Effector memory CD4-positive, alpha-beta T cell (primary cell): ENCODE data around the gene CSTPP1.
"Not testable (repeated sequence)": the region's sequence is repeated elsewhere in the genome, so short reads cannot be mapped to it uniquely, and the experiment has no call there.

Source experiments
- DNase-seq, 3 donors: peaks; one replicate each; pipeline ENCODE4 v3.0.0-alpha.2; 2020
- H3K27ac ChIP-seq: 2 replicates; pipeline ENCODE4 v1.7.0; 2013; ENCODE audit warnings: mild to moderate bottlenecking, low read length, moderate library complexity; ENCODE audit not compliant: insufficient read depth, poor library complexity, severe bottlenecking
- H3K27me3 ChIP-seq: replicated peaks from 2 replicates; pipeline ENCODE4 v1.7.0; 2013; ENCODE audit warnings: mild to moderate bottlenecking, low read length; ENCODE audit not compliant: insufficient read depth, control insufficient read depth, poor library complexity, severe bottlenecking
- H3K36me3 ChIP-seq: 2 replicates; pipeline ENCODE4 v1.7.0; 2013; ENCODE audit warnings: mild to moderate bottlenecking, low read length, moderate library complexity; ENCODE audit not compliant: control insufficient read depth, insufficient read depth
- H3K4me1 ChIP-seq: 2 replicates; pipeline ENCODE4 v1.7.0; 2013; ENCODE audit warnings: low read length, mild to moderate bottlenecking; ENCODE audit not compliant: control insufficient read depth, insufficient read depth, poor library complexity, severe bottlenecking
- H3K4me3 ChIP-seq: 2 replicates; pipeline ENCODE4 v1.7.0; 2013; ENCODE audit warnings: low read length, low read depth, mild to moderate bottlenecking; ENCODE audit not compliant: insufficient read depth, poor library complexity, severe bottlenecking
- H3K9me3 ChIP-seq: 2 replicates; pipeline ENCODE4 v1.7.0; 2013; ENCODE audit warnings: mild to moderate bottlenecking, low read length, moderate library complexity; ENCODE audit not compliant: control insufficient read depth

The CSTPP1 gene

DNA sequence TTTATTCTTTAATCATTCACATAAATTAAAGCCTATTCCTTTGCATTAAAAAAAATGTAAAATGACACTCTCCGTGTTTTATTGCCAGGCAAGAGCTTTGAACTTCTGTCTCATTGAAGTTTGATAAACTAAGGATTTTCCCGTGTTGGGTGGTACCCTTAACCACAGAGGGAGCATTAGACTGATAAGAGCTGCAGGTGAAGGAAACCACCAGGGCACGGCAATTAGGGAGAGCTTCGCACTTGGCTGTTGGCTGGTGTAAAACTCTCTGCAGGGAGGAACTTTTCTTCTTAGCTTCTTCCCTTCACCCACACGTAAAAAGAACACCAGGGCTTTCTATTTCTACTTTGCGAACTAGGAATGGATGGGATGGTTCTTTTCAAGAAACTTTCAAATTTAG lies 47.0 kb downstream of the CSTPP1 start:
- Histone ChIP-seq H3K27me3 (no peaks in the 10 kb centered on the region), H3K4me1 (peaks cover 2% of the 10 kb centered on the region), H3K4me3 (no peak overlapping the region), H3K9me3 (no peaks in the 10 kb centered on the region), H3K27ac (no peak overlapping the region), H3K36me3 (no peaks in the 10 kb centered on the region)
- no peak for DNase-seq

DNA sequence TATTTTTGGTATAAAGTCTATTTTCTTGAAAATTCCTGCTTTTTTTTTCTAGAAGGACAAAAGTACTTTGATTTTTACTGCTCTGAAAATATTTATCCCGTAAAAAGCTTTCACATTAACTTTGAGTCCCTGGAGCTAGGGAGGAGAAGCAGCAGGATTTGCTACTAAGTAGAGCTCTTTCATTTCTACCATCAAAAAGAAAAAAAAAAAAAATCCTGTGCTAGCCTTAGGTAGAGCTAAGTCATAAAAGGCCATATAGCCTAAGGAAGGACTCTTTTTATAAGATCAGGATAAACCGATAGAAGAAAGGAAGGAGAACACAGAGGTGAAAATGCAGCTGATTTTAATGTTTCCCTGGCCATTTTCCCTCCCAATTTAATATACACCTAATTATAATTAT lies 48.0 kb downstream of the CSTPP1 start:
- Histone ChIP-seq H3K27me3 (no peaks in the 10 kb centered on the region), H3K9me3 (no peaks in the 10 kb centered on the region), H3K4me3 (no peak overlapping the region), H3K36me3 (no peaks in the 10 kb centered on the region), H3K4me1 (peaks cover 2% of the 10 kb centered on the region), H3K27ac (no peak overlapping the region)
- DNase-seq = no peak

DNA sequence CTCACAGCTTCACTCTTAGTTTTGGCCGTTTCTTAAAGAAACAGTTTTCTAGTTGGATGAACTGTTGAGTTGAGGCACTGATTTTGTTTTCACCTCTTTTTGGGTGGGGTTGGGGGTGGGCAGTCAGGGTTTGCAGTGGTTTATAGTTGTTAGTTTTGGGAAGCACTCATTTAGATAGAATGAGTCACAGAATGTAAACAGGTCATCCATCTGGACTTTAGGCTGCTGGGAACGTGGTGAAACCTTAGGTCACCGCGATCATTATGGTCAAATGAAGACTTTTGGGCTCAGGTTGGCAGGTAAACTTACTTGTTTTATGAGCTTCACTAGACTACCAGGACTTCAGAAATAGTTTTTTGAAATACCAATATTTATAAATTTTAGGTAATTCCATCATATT lies 48.4 kb downstream of the CSTPP1 start:
- Histone ChIP-seq H3K4me1 (peaks cover 2% of the 10 kb centered on the region), H3K27me3 (no peaks in the 10 kb centered on the region), H3K27ac (no peak overlapping the region), H3K4me3 (no peak overlapping the region), H3K9me3 (no peaks in the 10 kb centered on the region), H3K36me3 (no peaks in the 10 kb centered on the region)
- no peak for DNase-seq

DNA sequence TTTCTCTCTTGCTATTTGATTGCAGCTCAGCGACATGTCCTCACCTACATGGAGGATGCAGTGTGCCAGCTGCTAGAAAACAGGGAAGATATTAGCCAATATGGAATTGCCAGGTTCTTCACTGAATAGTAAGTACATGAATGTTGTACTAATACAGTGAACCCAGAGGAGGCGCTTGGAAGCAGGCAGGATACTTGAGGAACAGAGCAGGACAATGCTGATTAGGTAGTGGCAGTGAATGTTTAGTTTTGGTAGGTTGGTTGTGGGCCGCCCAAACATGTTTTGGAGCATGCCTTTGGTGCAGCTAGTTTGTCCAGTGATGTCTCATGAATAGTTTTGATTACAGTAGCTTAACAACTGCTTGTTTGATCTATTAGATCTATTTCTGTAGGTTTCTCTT lies 50.6 kb downstream of the CSTPP1 start:
- DNase-seq = no peak

DNA sequence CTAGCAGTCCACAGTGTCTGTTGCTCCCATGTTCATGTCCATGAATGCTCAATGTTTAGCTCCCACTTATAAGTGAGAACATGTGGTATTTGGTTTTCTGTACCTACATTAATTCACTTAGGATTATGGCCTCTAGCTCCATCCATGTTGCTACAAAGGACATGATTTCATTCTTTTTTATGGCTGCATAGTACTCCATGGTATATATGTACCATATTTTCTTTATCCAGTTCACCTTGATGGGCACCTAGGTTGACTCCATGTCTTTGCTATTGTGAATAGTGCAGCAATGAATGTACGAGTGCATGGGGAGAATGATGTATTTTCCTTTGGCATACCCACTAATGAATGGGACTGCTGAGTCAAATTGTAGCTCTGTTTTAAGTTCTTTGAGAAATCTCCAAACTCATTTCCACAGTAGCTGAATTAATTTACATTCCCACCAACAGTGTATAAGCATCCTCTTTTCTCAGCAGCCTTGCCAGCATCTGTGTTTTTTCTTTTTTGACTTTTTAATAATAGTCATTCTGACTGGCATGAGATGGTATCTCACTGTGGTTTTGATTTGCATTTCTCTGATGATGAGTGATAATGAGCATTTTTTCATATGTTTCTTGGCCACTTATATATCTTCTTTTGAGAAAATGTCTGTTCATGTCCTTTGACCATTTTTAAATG lies 53.4 kb downstream of the CSTPP1 start:
- not testable (repeated sequence) for DNase-seq, H3K9me3 ChIP-seq, H3K36me3 ChIP-seq, H3K4me3 ChIP-seq, H3K27me3 ChIP-seq, H3K4me1 ChIP-seq, H3K27ac ChIP-seq

More for the DNA sequence above, 50.6 kb downstream of the CSTPP1 start:
- no peak overlapping the region for H3K27ac ChIP-seq
- H3K36me3 ChIP-seq = no peaks in the 10 kb centered on the region
- no peaks in the 10 kb centered on the region for H3K4me1 ChIP-seq
- H3K9me3 ChIP-seq = no peaks in the 10 kb centered on the region
- H3K27me3 ChIP-seq = no peaks in the 10 kb centered on the region
- H3K4me3 ChIP-seq = no peak overlapping the region

DNA sequence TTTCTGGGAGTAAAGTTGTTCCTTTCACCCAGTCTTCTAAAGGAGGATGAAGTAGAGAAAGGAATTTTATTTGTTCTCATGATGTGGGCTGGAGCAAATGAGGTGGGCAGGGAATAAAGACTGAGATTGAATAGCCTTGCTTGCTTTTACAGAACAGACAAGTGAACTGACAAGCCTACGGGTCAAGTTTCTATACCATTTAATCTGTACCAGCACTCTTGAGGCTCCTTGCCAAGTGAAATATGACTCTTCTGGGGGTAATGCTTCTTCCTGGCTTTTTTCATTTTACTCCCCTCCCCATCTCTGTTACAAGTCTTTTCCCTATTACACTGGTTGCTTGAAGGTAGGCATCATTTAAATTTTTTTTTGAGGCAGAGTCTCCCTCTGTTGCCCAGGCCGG lies 54.8 kb downstream of the CSTPP1 start:
- Histone ChIP-seq H3K36me3 (no peaks in the 10 kb centered on the region), H3K4me3 (no peak overlapping the region), H3K27me3 (no peaks in the 10 kb centered on the region), H3K9me3 (no peaks in the 10 kb centered on the region), H3K4me1 (no peaks in the 10 kb centered on the region), H3K27ac (no peak overlapping the region)
- DNase-seq = no peak

DNA sequence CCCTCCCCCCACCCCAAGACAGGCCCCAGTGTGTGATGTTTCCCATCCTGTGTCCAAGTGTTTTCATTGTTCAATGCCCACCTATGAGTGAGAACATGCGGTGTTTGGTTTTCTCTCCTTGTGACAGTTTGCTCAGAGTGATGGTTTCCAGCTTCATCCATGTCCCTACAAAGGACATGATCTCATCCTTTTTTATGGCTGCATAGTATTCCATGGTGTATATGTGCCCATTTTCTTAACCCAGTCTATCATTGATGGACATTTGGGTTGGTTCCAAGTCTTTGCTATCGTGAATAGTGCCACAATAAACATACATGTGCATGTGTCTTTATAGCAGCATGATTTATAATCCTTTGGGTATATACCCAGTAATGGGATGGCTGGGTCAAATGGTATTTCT lies 55.8 kb downstream of the CSTPP1 start:
- H3K27ac ChIP-seq, DNase-seq: not testable (repeated sequence)

DNA sequence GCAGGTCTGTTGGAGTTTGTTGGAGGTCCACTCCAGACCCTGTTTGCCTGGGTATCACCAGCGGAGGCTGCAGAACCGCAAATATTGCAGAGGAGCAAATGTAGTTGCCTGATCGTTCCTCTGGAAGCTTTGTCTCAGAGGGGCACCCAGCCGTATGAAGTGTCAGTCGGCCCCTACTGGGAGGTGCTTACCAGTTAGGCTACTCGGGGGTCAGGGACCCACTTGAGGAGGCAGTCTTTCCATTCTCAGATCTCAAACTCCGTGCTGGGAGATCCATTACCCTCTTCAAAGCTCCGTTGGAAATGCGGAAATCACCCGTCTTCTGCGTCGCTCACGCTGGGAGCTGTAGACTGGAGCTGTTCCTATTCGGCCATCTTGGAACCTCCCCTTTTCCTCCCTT lies 61.2 kb downstream of the CSTPP1 start:
- not testable (repeated sequence) for DNase-seq, H3K4me1 ChIP-seq, H3K9me3 ChIP-seq, H3K36me3 ChIP-seq, H3K27me3 ChIP-seq, H3K4me3 ChIP-seq, H3K27ac ChIP-seq

More for the DNA sequence above, 55.8 kb downstream of the CSTPP1 start:
- H3K27me3 ChIP-seq, H3K9me3 ChIP-seq, H3K4me3 ChIP-seq, H3K36me3 ChIP-seq, H3K4me1 ChIP-seq: not testable (repeated sequence)

DNA sequence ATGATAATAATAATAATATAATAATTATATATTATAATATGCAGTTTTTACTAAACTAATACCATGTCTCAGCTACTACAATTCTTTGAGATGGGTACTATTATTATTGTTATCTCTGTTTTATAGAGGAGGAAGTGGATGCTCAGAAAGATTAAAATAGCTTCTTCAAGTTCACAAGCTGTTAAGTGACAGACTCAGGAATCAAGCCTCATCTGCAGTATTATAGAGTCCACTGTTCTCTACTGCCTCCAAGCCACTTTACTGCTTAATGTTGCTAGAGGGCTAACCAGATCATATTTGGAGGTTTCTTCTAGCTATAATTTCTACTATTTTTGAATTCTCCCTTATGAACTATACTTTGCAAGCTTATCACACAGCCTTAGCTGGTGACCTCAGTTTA lies 62.7 kb downstream of the CSTPP1 start:
- no peaks in the 10 kb centered on the region for H3K9me3 ChIP-seq
- no peaks in the 10 kb centered on the region for H3K36me3 ChIP-seq
- H3K27ac ChIP-seq = no peak overlapping the region
- H3K4me1 ChIP-seq = no peaks in the 10 kb centered on the region
- no peaks in the 10 kb centered on the region for H3K27me3 ChIP-seq
- no peak overlapping the region for H3K4me3 ChIP-seq
- no peak for DNase-seq

DNA sequence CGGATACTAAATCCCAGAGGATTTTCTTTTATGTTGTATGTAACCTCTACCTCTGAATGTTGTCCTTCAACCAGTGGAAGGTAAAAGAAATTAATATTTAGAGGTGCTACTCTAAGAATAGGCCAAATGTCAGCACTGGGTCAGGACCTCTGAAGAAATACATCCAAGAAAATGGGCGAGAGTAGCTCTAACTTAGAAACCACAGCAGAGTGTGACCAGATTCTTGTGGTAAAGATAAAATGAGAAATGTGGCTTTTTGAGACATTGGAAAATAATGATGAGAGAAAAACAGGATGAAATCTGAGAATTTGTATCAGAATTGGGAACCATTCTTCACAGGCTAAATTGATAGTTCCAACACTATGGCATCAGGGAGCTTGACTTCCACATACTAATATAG lies 63.5 kb downstream of the CSTPP1 start:
- Histone ChIP-seq H3K36me3 (no peaks in the 10 kb centered on the region), H3K4me1 (no peaks in the 10 kb centered on the region), H3K9me3 (no peaks in the 10 kb centered on the region), H3K27me3 (no peaks in the 10 kb centered on the region), H3K4me3 (no peak overlapping the region), H3K27ac (no peak overlapping the region)
- DNase-seq = no peak
